PFSK-1 (cell line): ENCODE measurements around the gene BTBD9.

Experiments
- FOXP2 ChIP-seq: optimal IDR thresholded peaks from 2 replicates; pipeline ENCODE3; 2011; ENCODE audit warnings: borderline replicate concordance, control low read depth, inconsistent platforms; ENCODE audit not compliant: insufficient read depth; ENCODE audit errors: extremely low read length, extremely low read depth
- POLR2AphosphoS5 ChIP-seq: IDR thresholded peaks from 2 replicates; pipeline ENCODE4 v1.6.1; 2012; ENCODE audit warnings: low read depth, mild to moderate bottlenecking, control low read depth, low read length, moderate library complexity
- SIN3A ChIP-seq: IDR thresholded peaks from 2 replicates; pipeline ENCODE4 v1.6.1; 2012; ENCODE audit warnings: mild to moderate bottlenecking, low read length, moderate library complexity, borderline replicate concordance; ENCODE audit not compliant: insufficient read depth
- TAF1 ChIP-seq: IDR thresholded peaks from 2 replicates; pipeline ENCODE4 v1.6.1; 2012; ENCODE audit warnings: low read length, control low read depth, borderline replicate concordance; ENCODE audit not compliant: insufficient read depth
- TF ChIP-seq, protein P1 (sequence below), 2 experiments: IDR thresholded peaks; 2 replicates each; pipeline versions ENCODE4 v1.6.1 to v1.8.0; 2011 to 2012; ENCODE audit warnings: low read depth in 2 of 2, low read length in 2 of 2, control low read depth in 1 of 2, inconsistent platforms in 1 of 2, mild to moderate bottlenecking in 1 of 2, moderate library complexity in 1 of 2; ENCODE audit not compliant: insufficient read depth in 1 of 2

BTBD9 gene

DNA sequence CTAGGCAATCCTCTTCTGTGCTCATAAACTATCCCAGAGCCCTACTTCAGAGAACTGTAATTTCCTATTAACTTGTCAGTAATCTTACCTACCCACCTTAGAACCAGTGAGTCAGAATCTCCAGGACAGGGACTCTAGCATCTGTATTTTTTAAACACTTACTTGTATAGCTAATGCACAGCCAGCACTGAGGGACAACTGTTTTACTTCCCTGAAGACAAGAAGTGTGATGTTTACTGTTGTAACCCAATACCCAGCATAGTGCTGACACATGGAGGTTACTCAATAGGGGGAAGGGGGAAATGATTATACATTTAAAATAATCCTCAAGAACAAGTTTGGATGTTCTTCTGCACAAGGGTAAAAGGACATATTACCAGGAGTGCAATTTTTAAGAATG, 130.8 kb downstream of the BTBD9 start:
- no peak for TF ChIP-seq POLR2AphosphoS5
- no peak for TF ChIP-seq SIN3A
- no peak for TF ChIP-seq TAF1
- no peak for TF ChIP-seq FOXP2
- TF ChIP-seq, protein P1, sequence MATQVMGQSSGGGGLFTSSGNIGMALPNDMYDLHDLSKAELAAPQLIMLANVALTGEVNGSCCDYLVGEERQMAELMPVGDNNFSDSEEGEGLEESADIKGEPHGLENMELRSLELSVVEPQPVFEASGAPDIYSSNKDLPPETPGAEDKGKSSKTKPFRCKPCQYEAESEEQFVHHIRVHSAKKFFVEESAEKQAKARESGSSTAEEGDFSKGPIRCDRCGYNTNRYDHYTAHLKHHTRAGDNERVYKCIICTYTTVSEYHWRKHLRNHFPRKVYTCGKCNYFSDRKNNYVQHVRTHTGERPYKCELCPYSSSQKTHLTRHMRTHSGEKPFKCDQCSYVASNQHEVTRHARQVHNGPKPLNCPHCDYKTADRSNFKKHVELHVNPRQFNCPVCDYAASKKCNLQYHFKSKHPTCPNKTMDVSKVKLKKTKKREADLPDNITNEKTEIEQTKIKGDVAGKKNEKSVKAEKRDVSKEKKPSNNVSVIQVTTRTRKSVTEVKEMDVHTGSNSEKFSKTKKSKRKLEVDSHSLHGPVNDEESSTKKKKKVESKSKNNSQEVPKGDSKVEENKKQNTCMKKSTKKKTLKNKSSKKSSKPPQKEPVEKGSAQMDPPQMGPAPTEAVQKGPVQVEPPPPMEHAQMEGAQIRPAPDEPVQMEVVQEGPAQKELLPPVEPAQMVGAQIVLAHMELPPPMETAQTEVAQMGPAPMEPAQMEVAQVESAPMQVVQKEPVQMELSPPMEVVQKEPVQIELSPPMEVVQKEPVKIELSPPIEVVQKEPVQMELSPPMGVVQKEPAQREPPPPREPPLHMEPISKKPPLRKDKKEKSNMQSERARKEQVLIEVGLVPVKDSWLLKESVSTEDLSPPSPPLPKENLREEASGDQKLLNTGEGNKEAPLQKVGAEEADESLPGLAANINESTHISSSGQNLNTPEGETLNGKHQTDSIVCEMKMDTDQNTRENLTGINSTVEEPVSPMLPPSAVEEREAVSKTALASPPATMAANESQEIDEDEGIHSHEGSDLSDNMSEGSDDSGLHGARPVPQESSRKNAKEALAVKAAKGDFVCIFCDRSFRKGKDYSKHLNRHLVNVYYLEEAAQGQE (IDR thresholded peaks at IDR 0.05; ENCODE audit: insufficient read depth in 1 of 2, low read depth in 2 of 2, low read length in 2 of 2): no peak

DNA sequence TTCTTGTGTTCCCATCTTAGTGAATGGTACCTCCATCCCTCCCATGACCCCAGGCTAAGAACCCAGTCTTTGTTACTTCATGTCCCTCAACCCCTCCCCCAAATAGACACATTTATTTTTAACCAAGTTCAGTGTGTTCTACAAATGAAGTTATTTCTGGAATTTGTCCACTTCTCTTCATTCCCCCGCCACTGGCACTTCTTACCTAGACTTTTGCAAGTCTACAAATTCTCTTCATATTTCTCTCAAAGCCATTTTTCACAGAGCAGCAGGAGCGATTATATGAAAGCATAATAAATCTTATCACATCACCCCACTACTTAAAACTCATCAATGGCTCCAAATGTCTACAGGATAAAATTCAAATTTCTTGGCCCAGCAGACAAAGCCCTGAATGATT, 131.4 kb downstream of the BTBD9 start:
- TF ChIP-seq, protein P1 (IDR thresholded peaks at IDR 0.05; ENCODE audit: insufficient read depth in 1 of 2, low read depth in 2 of 2, low read length in 2 of 2): no peak
- no peak for TF ChIP-seq TAF1
- TF ChIP-seq FOXP2: no peak
- no peak for TF ChIP-seq SIN3A
- no peak for TF ChIP-seq POLR2AphosphoS5

DNA sequence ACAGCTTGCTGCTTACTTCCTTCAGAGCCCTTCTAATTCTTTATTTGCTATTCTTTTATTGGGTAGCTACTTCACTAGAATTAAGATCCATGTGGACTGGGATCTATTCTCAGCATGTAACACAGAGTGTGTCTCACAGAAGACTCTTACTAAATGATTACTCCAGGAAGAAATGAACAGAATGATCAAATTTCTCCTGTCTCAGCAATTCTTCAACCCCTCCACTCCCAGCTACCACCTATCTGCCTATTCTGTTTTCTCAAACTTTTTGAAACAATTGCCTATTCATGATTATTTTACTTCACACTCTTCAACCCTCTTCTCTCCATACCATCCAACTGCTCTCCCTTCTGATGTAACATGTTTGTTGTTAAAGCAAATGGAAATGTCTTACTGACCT, 132.6 kb downstream of the BTBD9 start:
- TF ChIP-seq, protein P1 (IDR thresholded peaks at IDR 0.05; ENCODE audit: insufficient read depth in 1 of 2, low read depth in 2 of 2, low read length in 2 of 2): no peak
- no peak for TF ChIP-seq FOXP2
- TF ChIP-seq POLR2AphosphoS5: no peak
- TF ChIP-seq SIN3A: no peak
- no peak for TF ChIP-seq TAF1

DNA sequence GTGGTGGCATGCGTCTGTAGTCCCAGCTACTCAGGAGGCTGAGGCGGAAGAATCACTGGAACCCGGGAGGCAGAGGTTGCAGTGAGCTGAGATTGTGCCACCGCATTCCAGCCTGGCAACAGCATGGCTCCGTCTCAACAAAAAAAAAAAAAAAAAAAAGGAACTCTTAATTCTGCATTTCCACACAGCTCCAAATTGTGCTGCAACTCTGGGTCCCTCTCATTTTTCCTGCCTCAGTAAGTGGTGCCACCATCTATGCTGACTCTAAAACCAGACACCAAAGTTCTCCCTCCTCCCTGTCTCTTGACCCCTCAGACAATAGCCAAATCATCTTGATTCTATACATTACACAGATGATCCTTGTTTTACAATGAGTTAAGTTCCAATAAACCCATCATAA, 133.9 kb downstream of the BTBD9 start:
- TF ChIP-seq FOXP2: no peak
- TF ChIP-seq TAF1: no peak
- no peak for TF ChIP-seq SIN3A
- TF ChIP-seq, protein P1 (IDR thresholded peaks at IDR 0.05; ENCODE audit: insufficient read depth in 1 of 2, low read depth in 2 of 2, low read length in 2 of 2): no peak

DNA sequence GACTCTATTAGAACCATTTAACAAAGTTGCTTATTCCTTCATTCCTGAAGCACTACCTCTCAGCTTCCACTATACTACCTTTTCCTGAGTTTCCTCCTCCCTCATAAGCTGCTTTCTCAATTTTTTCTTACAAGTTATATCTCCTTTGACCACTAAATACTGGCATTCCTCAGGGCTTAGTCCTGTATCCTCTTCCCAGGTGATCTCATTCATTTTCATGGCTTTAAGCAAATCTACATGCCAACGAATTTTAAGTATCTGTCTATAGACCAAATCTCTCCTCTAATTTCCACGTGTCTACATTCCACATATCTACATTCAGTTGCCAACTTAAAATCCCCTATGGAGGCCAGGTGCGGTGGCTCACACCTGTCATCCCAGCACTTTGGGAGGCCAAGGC, 134.7 kb downstream of the BTBD9 start:
- TF ChIP-seq TAF1 (no peak), POLR2AphosphoS5 (no peak), FOXP2 (no peak), SIN3A (no peak)
- TF ChIP-seq, protein P1 (IDR thresholded peaks at IDR 0.05; ENCODE audit: insufficient read depth in 1 of 2, low read depth in 2 of 2, low read length in 2 of 2): no peak
